ENCODE measurements around the gene GMIP. TPM values are rescaled to one million over a fixed set of nuclear protein-coding genes. Genes with fewer than 3 reads are reported as not detected.
A peak's percentile ranks its signal among the peaks of the same experiment; 100 is the strongest.

Gene GMIP
- total RNA-seq, 1 donor from 2014 or later = 37.3 TPM

- DNase-seq (no peak), ATAC-seq (no peak)
- peaks cover 8% of the 10 kb centered on the region for H3K4me1 ChIP-seq
- intact Hi-C loops (cut with DNase I) = no loop called here
- H3K9me3 ChIP-seq = no peaks in the 10 kb centered on the region
- no peak overlapping the region for H3K27ac ChIP-seq
- peaks cover 48% of the 10 kb centered on the region for H3K36me3 ChIP-seq
- H3K4me3 ChIP-seq = no peak overlapping the region
- H3K27me3 ChIP-seq = no peaks in the 10 kb centered on the region
- TF ChIP-seq, protein P1, sequence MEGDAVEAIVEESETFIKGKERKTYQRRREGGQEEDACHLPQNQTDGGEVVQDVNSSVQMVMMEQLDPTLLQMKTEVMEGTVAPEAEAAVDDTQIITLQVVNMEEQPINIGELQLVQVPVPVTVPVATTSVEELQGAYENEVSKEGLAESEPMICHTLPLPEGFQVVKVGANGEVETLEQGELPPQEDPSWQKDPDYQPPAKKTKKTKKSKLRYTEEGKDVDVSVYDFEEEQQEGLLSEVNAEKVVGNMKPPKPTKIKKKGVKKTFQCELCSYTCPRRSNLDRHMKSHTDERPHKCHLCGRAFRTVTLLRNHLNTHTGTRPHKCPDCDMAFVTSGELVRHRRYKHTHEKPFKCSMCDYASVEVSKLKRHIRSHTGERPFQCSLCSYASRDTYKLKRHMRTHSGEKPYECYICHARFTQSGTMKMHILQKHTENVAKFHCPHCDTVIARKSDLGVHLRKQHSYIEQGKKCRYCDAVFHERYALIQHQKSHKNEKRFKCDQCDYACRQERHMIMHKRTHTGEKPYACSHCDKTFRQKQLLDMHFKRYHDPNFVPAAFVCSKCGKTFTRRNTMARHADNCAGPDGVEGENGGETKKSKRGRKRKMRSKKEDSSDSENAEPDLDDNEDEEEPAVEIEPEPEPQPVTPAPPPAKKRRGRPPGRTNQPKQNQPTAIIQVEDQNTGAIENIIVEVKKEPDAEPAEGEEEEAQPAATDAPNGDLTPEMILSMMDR (IDR thresholded peaks at IDR 0.05) = no peak
These were observed 1.9 kb upstream of the GMIP start for GRCh38 chr19:19645233-19645870.

- peaks cover 37% of the 10 kb centered on the region for H3K36me3 ChIP-seq
- no peak for DNase-seq
- intact Hi-C loops (cut with DNase I) = loop anchor here (5.0 kb wide), 1 partner anchor 112 kb away; no protein-coding TSS in a partner anchor
These were observed 564 bp upstream of the GMIP start for GRCh38 chr19:19644054-19644388.

DNA sequence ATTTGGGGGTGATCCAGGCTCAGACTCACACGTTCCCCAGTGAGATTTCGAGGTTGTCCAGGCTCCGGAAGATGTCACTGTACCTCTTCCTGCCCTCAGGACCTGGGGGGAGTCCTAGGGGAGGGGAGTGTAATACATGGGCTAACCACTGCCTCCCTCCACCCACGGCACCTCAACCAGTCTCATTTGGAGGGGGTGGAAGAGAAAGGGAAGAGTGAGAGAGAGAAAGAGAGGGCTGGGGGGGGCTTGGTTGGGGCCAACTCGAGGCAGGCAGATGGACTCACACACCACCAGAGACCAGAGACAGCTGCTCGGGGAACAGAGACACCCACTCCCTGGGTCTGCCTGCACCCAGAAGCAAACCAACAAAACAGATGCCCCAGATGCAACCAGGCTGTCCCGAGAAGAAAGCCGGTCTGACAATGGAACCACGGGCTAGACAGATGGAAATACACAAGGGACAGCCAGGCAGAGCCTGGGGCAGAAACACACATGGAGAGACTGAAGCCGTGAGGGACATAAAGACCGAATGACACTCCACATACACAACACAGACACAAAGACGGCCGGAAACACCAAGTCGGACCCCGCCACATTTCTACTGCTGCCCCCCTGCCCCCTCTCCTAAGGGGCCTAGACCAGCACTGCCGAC lies 825 bp downstream of the GMIP start:
- peak overlapping the region; percentile 72 for H3K27ac ChIP-seq
- H3K27me3 ChIP-seq = no peaks in the 10 kb centered on the region
- TF ChIP-seq, protein P1 (IDR thresholded peaks at IDR 0.05) = no peak
- no peaks in the 10 kb centered on the region for H3K9me3 ChIP-seq
- ATAC-seq (peak; percentile 3), DNase-seq (no peak)
- peaks cover 8% of the 10 kb centered on the region for H3K4me1 ChIP-seq
- peak overlapping the region; percentile 94 for H3K4me3 ChIP-seq
- intact Hi-C loops (cut with DNase I) = loop anchor here (5.0 kb wide), 1 partner anchor 110 kb away; no protein-coding TSS in a partner anchor
- H3K36me3 ChIP-seq = peaks cover 27% of the 10 kb centered on the region

More at GRCh38 chr19:19644054-19644388, 564 bp upstream of the GMIP start:
- Histone ChIP-seq H3K9me3 (no peaks in the 10 kb centered on the region), H3K4me1 (peaks cover 8% of the 10 kb centered on the region), H3K27me3 (no peaks in the 10 kb centered on the region), H3K27ac (peak overlapping the region; percentile 72), H3K4me3 (peak overlapping the region; percentile 94)
- TF ChIP-seq, protein P1 (IDR thresholded peaks at IDR 0.05) = no peak
- no peak for ATAC-seq

- intact Hi-C loops (cut with DNase I) = no loop called here
- peak; percentile 51 for ATAC-seq
- TF ChIP-seq, protein P1 (IDR thresholded peaks at IDR 0.05) = no peak
- Histone ChIP-seq H3K27ac (no peak overlapping the region), H3K36me3 (peaks cover 33% of the 10 kb centered on the region), H3K9me3 (no peaks in the 10 kb centered on the region), H3K4me3 (no peak overlapping the region), H3K4me1 (peaks cover under 1% of the 10 kb centered on the region), H3K27me3 (no peaks in the 10 kb centered on the region)
- no peak for DNase-seq
These were observed 5.8 kb downstream of the GMIP start for GRCh38 chr19:19637523-19638251.

DNA sequence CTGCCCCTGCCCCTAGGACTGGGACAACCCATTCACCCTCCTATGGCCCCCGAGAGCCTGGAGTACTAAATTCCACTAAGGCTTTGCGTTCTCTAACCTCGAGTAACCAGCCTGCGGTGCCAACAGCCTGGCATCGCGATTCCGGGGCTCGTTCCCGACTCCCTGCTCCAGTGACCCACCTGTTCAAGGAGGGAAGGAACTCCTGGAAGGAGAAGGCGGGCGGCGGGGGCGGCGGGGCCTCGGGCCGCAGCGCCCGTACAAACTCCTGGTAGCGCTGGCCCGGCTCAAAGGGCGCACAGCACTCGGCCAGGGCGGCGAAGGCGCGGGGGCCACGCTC lies 6.3 kb downstream of the GMIP start:
- TF ChIP-seq, protein P1 (IDR thresholded peaks at IDR 0.05) = no peak
- DNase-seq = no peak
- no peaks in the 10 kb centered on the region for H3K27me3 ChIP-seq
- no peaks in the 10 kb centered on the region for H3K9me3 ChIP-seq
- H3K4me3 ChIP-seq = no peak overlapping the region
- H3K27ac ChIP-seq = no peak overlapping the region
- H3K4me1 ChIP-seq = no peaks in the 10 kb centered on the region
- intact Hi-C loops (cut with DNase I) = no loop called here
- no peak for ATAC-seq
- peaks cover 33% of the 10 kb centered on the region for H3K36me3 ChIP-seq

All from upper lobe of right lung (tissue), 1 donor.